ENCODE data around the gene HIF1AN.

The HIF1AN gene

GRCh38 chr10:100537475-100537874, 1.7 kb downstream of the HIF1AN start:
- no peak for DNase-seq (ENCODE audit: insufficient read length, low spot score)
- FAIRE-seq: no peak
- no peak for TF ChIP-seq CTCF (IDR thresholded peaks at IDR 0.05; ENCODE audit: insufficient read depth, missing control alignments)

- TF ChIP-seq CTCF (IDR thresholded peaks at IDR 0.05; ENCODE audit: insufficient read depth, missing control alignments): no peak
- FAIRE-seq: no peak
- no peak for DNase-seq (ENCODE audit: insufficient read length, low spot score)
Measured at GRCh38 chr10:100544950-100545349, 9.2 kb downstream of the HIF1AN start.

GRCh38 chr10:100551196-100551595, 15.5 kb downstream of the HIF1AN start:
- DNase-seq (ENCODE audit: insufficient read length, low spot score): no peak
- no peak for FAIRE-seq
- TF ChIP-seq CTCF (IDR thresholded peaks at IDR 0.05; ENCODE audit: insufficient read depth, missing control alignments): no peak

GRCh38 chr10:100551738-100552137, 16.0 kb downstream of the HIF1AN start:
- no peak for TF ChIP-seq CTCF (IDR thresholded peaks at IDR 0.05; ENCODE audit: insufficient read depth, missing control alignments)
- DNase-seq (ENCODE audit: insufficient read length, low spot score): no peak
- FAIRE-seq: no peak

- TF ChIP-seq CTCF (IDR thresholded peaks at IDR 0.05; ENCODE audit: insufficient read depth, missing control alignments): no peak
- DNase-seq (ENCODE audit: insufficient read length, low spot score) (no peak), FAIRE-seq (no peak)
Measured at GRCh38 chr10:100553929-100554328, 18.2 kb downstream of the HIF1AN start.

GRCh38 chr10:100554902-100555301, 19.2 kb downstream of the HIF1AN start:
- no peak for TF ChIP-seq CTCF (IDR thresholded peaks at IDR 0.05; ENCODE audit: insufficient read depth, missing control alignments)
- FAIRE-seq: no peak
- DNase-seq (ENCODE audit: insufficient read length, low spot score): no peak

GRCh38 chr10:100560248-100560647, 24.5 kb downstream of the HIF1AN start:
- no peak for TF ChIP-seq CTCF (IDR thresholded peaks at IDR 0.05; ENCODE audit: insufficient read depth, missing control alignments)
- DNase-seq (ENCODE audit: insufficient read length, low spot score) (no peak), FAIRE-seq (no peak)

Data from D721Med (cell line).